Thoracic aorta (tissue), 2 donors: ENCODE data around the gene APC2. TPM values are rescaled to one million over a fixed set of nuclear protein-coding genes. Genes with fewer than 3 reads are reported as not detected.
A peak's percentile ranks its signal among the peaks of the same experiment; 100 is the strongest.

Source experiments
- ATAC-seq: fragments of 150-250 bp; one replicate; pipeline ENCODE4 v1.8.0; 2017; ENCODE audit warnings: low read depth; ENCODE audit not compliant: insufficient number of reproducible peaks, low FRiP score
- DNase-seq: peaks from one replicate; pipeline ENCODE4 v3.0.0-alpha.2; 2020; ENCODE audit warnings: low spot score
- H3K27ac ChIP-seq, 2 donors: fragments of 200-600 bp; sonication (generic); 1 replicate in 1 of 2; 2 replicates in 1 of 2; pipeline ENCODE4 v1.5.1; 2016; ENCODE audit warnings: mild to moderate bottlenecking in 2 of 2, moderate library complexity in 2 of 2
- H3K27me3 ChIP-seq: fragments of 200-600 bp; sonication (generic); replicated peaks from 2 replicates; pipeline ENCODE4 v1.6.0; 2016; ENCODE audit warnings: mild to moderate bottlenecking; ENCODE audit not compliant: insufficient read depth
- H3K36me3 ChIP-seq: fragments of 200-600 bp; sonication (generic); one replicate; pipeline ENCODE4 v1.5.1; 2016
- H3K4me1 ChIP-seq, 2 donors: fragments of 200-600 bp; sonication (generic); 1 replicate in 1 of 2; 2 replicates in 1 of 2; pipeline versions ENCODE4 v1.5.1 to v1.6.0; 2016; ENCODE audit warnings: low read depth in 2 of 2, mild to moderate bottlenecking in 1 of 2; ENCODE audit not compliant: control insufficient read depth in 1 of 2
- H3K4me3 ChIP-seq: fragments of 200-600 bp; sonication (generic); 2 replicates; pipeline ENCODE4 v1.5.1; 2016; ENCODE audit warnings: mild to moderate bottlenecking
- H3K9me3 ChIP-seq: fragments of 200-600 bp; sonication (generic); 2 replicates; pipeline ENCODE4 v1.5.1; 2016
- CTCF ChIP-seq: fragments of 200-600 bp; sonication (generic); IDR thresholded peaks from one replicate; pipeline ENCODE4 v1.5.1; 2019; ENCODE audit warnings: antibody characterized with exemption
- total RNA-seq, 2 donors: library from RNA; depleted of rRNA; stranded (reverse); fragments of >200 nt; gene quantifications; one replicate each; pipeline versions ENCODE4 v1.1.0 to v1.2.3, GENCODE V29; 2016

Gene APC2
- total RNA-seq, 2 donors from 2014 or later, result 0.41 to 0.78 TPM

- peaks cover 42 to 53% of the 10 kb centered on the region in 2 donors for H3K4me1 ChIP-seq
- no peak overlapping the region for H3K4me3 ChIP-seq
- no peak for TF ChIP-seq CTCF
Measured at GRCh38 chr19:1466461-1467214, 16.7 kb downstream of the APC2 start.

DNA sequence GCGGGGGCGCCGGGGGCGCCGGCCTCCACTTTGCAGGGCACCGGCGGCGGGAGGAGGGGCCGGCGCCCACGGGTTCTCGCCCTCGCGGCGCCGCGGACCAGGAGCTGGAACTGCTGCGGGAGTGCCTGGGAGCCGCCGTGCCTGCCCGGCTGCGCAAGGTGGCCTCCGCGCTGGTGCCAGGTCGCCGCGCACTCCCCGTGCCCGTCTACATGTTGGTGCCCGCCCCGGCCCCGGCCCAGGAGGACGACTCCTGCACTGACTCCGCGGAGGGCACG lies 17.2 kb downstream of the APC2 start:
- peaks cover 33% of the 10 kb centered on the region for H3K27me3 ChIP-seq
- DNase-seq (no peak), ATAC-seq (no peak)
- H3K4me1 ChIP-seq, result peaks cover 44 to 57% of the 10 kb centered on the region in 2 donors
- no peak overlapping the region for H3K4me3 ChIP-seq
- no peak overlapping the region for H3K27ac ChIP-seq
- no peaks in the 10 kb centered on the region for H3K36me3 ChIP-seq
- no peaks in the 10 kb centered on the region for H3K9me3 ChIP-seq
- no peak for TF ChIP-seq CTCF

More at GRCh38 chr19:1466461-1467214, 16.7 kb downstream of the APC2 start:
- no peaks in the 10 kb centered on the region for H3K36me3 ChIP-seq
- no peak for ATAC-seq
- no peaks in the 10 kb centered on the region for H3K9me3 ChIP-seq
- no peak for DNase-seq
- H3K27me3 ChIP-seq, result peaks cover 28% of the 10 kb centered on the region
- H3K27ac ChIP-seq, result no peak overlapping the region

DNA sequence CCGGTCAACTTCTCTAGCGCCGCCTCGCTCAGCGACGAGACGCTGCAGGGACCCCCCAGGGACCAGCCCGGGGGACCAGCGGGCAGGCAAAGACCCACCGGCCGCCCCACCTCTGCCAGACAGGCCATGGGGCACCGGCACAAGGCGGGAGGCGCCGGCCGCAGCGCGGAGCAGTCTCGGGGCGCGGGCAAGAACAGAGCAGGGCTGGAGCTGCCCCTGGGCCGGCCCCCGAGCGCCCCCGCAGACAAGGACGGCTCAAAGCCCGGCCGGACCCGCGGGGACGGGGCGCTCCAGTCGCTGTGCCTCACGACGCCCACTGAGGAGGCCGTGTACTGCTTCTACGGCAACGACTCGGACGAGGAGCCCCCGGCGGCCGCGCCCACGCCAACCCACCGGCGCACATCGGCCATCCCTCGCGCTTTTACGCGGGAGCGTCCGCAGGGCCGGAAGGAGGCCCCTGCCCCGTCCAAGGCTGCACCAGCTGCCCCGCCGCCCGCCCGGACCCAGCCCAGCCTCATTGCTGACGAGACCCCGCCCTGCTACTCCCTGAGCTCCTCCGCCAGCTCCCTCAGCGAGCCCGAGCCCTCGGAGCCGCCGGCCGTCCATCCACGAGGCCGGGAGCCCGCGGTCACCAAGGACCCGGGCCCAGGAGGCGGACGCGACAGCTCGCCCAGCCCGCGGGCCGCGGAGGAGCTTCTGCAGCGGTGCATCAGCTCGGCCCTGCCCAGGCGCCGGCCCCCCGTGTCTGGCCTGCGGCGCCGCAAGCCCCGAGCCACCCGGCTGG lies 17.8 kb downstream of the APC2 start:
- ATAC-seq, result no peak
- Histone ChIP-seq H3K9me3 (no peaks in the 10 kb centered on the region), H3K27ac (no peak overlapping the region), H3K4me3 (peak overlapping the region; percentile 45), H3K27me3 (peaks cover 35% of the 10 kb centered on the region), H3K4me1 (peaks cover 44 to 57% of the 10 kb centered on the region in 2 donors), H3K36me3 (no peaks in the 10 kb centered on the region)
- DNase-seq, result no peak
- TF ChIP-seq CTCF, result no peak

GRCh38 chr19:1468274-1468820 lies 18.4 kb downstream of the APC2 start:
- Histone ChIP-seq H3K4me1 (peaks cover 44 to 57% of the 10 kb centered on the region in 2 donors), H3K9me3 (no peaks in the 10 kb centered on the region), H3K4me3 (peak overlapping the region; percentile 45), H3K27ac (no peak overlapping the region), H3K27me3 (peaks cover 35% of the 10 kb centered on the region), H3K36me3 (no peaks in the 10 kb centered on the region)
- no peak for ATAC-seq
- TF ChIP-seq CTCF, result no peak
- no peak for DNase-seq

- DNase-seq (no peak), ATAC-seq (no peak)
- Histone ChIP-seq H3K4me1 (peaks cover 44 to 57% of the 10 kb centered on the region in 2 donors), H3K4me3 (peak overlapping the region; percentile 45), H3K9me3 (no peaks in the 10 kb centered on the region), H3K27ac (no peak overlapping the region), H3K27me3 (peaks cover 35% of the 10 kb centered on the region), H3K36me3 (no peaks in the 10 kb centered on the region)
- TF ChIP-seq CTCF, result no peak
Measured at GRCh38 chr19:1468821-1469254, 18.9 kb downstream of the APC2 start.
